Spleen (tissue), 11 donors: ENCODE results near the gene VSIG8. TPM values are rescaled to one million over a fixed set of nuclear protein-coding genes. Genes with fewer than 3 reads are reported as not detected.

Source experiments
- DNase-seq: peaks from one replicate; pipeline ENCODE4 v3.0.0-alpha.2; 2020
- H3K27ac ChIP-seq, 8 donors: fragments of 200-600 bp; sonication (generic) in 7 of 8; 1 replicate in 4 of 8; 2 replicates in 4 of 8; pipeline versions ENCODE4 v1.5.0 to v1.8.0; 2016 to 2021; ENCODE audit warnings: inconsistent platforms in 4 of 8, mild to moderate bottlenecking in 4 of 8, moderate library complexity in 1 of 8
- H3K27me3 ChIP-seq, 7 donors: fragments of 200-600 bp; sonication (generic) in 6 of 7; replicated peaks in 1 of 7; 1 replicate in 4 of 7; 2 replicates in 3 of 7; pipeline versions ENCODE4 v1.5.0 to v1.8.0; 2016 to 2021; ENCODE audit warnings: inconsistent platforms in 3 of 7, mild to moderate bottlenecking in 1 of 7
- H3K36me3 ChIP-seq, 6 donors: fragments of 200-600 bp; sonication (generic) in 5 of 6; 1 replicate in 4 of 6; 2 replicates in 2 of 6; pipeline versions ENCODE4 v1.5.0 to v1.8.0; 2016 to 2021; ENCODE audit warnings: inconsistent platforms in 2 of 6
- H3K4me1 ChIP-seq, 6 donors: fragments of 200-600 bp; sonication (generic) in 5 of 6; 1 replicate in 3 of 6; 2 replicates in 3 of 6; pipeline versions ENCODE4 v1.5.0 to v1.8.0; 2016 to 2021; ENCODE audit warnings: inconsistent platforms in 3 of 6
- H3K4me3 ChIP-seq, 8 donors: fragments of 200-600 bp; sonication (generic) in 7 of 8; 1 replicate in 4 of 8; 2 replicates in 4 of 8; pipeline versions ENCODE4 v1.5.0 to v1.8.0; 2016 to 2021; ENCODE audit warnings: inconsistent platforms in 4 of 8, mild to moderate bottlenecking in 4 of 8, moderate library complexity in 2 of 8
- H3K9me3 ChIP-seq, 8 donors: fragments of 200-600 bp; sonication (generic) in 7 of 8; 1 replicate in 4 of 8; 2 replicates in 4 of 8; pipeline versions ENCODE4 v1.5.0 to v1.8.0; 2016 to 2021; ENCODE audit warnings: inconsistent platforms in 4 of 8
- CTCF ChIP-seq, 11 experiments: fragments of 200-600 bp in 7 of 11; fragments of 450-650 bp in 4 of 11; sonication (generic) in 4 of 11; IDR thresholded peaks in 8 of 11; conservative IDR thresholded peaks in 3 of 11; 1 replicate in 7 of 11; 2 replicates in 4 of 11; pipeline versions ENCODE4 v1.4.0 to v1.8.0; 2016 to 2021; ENCODE audit warnings: antibody characterized with exemption in 11 of 11, inconsistent platforms in 4 of 11, mild to moderate bottlenecking in 1 of 11
- POLR2A ChIP-seq, 3 donors: fragments of 450-650 bp; IDR thresholded peaks; one replicate each; pipeline ENCODE4 v1.5.1; 2017; ENCODE audit warnings: antibody characterized with exemption in 3 of 3, mild to moderate bottlenecking in 1 of 3
- POLR2AphosphoS5 ChIP-seq, 3 donors: sonication (generic); formaldehyde crosslinking; IDR thresholded peaks; one replicate each; pipeline ENCODE4 v1.5.1; 2017; ENCODE audit warnings: antibody characterized with exemption in 3 of 3
- WGBS, 5 donors: extraction: QIAGEN DNeasy Blood & Tissue Kit in 3 of 5; methylation state at CpG; one replicate each; pipeline versions ENCODE4 v1.1.5 to v1.1.7; 2013 to 2018; 5-methylcytosine and 5-hydroxymethylcytosine counted together
- intact Hi-C: fragments of 100-400 bp; cut with DNase I; formaldehyde crosslinking; loops from one replicate; pipeline ENCODE4 v1.15.0; 2023; ENCODE audit warnings: low total_unique reads
- polyA plus RNA-seq, 3 donors: library from polyadenylated mRNA; stranded (reverse); fragments of 200-250 nt; gene quantifications; one replicate each; pipeline ENCODE4 v1.2.1, GENCODE V29; 2013
- total RNA-seq, 7 donors: library from RNA; depleted of rRNA in 3 of 7; stranded (reverse); fragments of >200 nt in 3 of 7; fragmentation: NEBNext Ultra II Directional in 4 of 7; extraction: Animal tissue kit (Norgen Biotek cat#: 25700) in 4 of 7; gene quantifications; one replicate each; pipeline versions ENCODE4 v1.1.0 to v1.2.1, GENCODE V29; 2016 to 2021
- donor health status: healthy with polysubstance abuse.
- donor health status: DM: no; HTN: no; CAD: no; lungs with moderate emphysema.
- donor health status: DM: no; HTN: no; CAD: no.
- donor health status: Bipolar disorder and iron deficiency.
- donor health status: healthy.
- donor health status: DM: no; HTN: no; CAD: no.
- donor health status: DM: yes; HTN: yes; CAD: no.

VSIG8 gene
- total and polyA plus RNA-seq, 10 donors: 0.03 to 0.43 (median 0.23) TPM; not detected in 6

- peaks cover 6 to 32% (median 25%) of the 10 kb centered on the region in 6 donors for H3K4me1 ChIP-seq
- H3K4me3 ChIP-seq: no peak overlapping the region
- intact Hi-C loops: no loop called here
- TF ChIP-seq CTCF (IDR thresholded peaks at IDR 0.05 in 8 of 11, conservative IDR thresholded peaks at IDR 0.05 in 3 of 11): no peak
- TF ChIP-seq POLR2AphosphoS5 (IDR thresholded peaks at IDR 0.05): no peak
- TF ChIP-seq POLR2A (IDR thresholded peaks at IDR 0.05): no peak
- DNase-seq: no peak
- H3K9me3 ChIP-seq: no peaks in the 10 kb centered on the region
- peaks cover 0 to 19% (median 0%) of the 10 kb centered on the region in 7 donors for H3K27me3 ChIP-seq
- peaks cover 0 to 4% (median 0%) of the 10 kb centered on the region in 6 donors for H3K36me3 ChIP-seq
- WGBS, 5 donors: 88 to 97% (median 90%) methylated on average over 4 to 6 of the region's 6 CpGs
- H3K27ac ChIP-seq: no peak overlapping the region
Measured at GRCh38 chr1:159857889-159858288, 4.6 kb downstream of the VSIG8 start.

- intact Hi-C loops: no loop called here
- peaks cover 0 to 19% (median 0%) of the 10 kb centered on the region in 7 donors for H3K27me3 ChIP-seq
- H3K4me3 ChIP-seq: no peak overlapping the region
- no peaks in the 10 kb centered on the region for H3K9me3 ChIP-seq
- TF ChIP-seq CTCF (IDR thresholded peaks at IDR 0.05 in 8 of 11, conservative IDR thresholded peaks at IDR 0.05 in 3 of 11): no peak
- TF ChIP-seq POLR2A (IDR thresholded peaks at IDR 0.05): no peak
- TF ChIP-seq POLR2AphosphoS5 (IDR thresholded peaks at IDR 0.05): no peak
- H3K36me3 ChIP-seq: peaks cover 0 to 4% (median 0%) of the 10 kb centered on the region in 6 donors
- H3K4me1 ChIP-seq: peaks cover 6 to 38% (median 26%) of the 10 kb centered on the region in 6 donors
- WGBS, 5 donors: 94 to 100% (median 95%) methylated on average over 1 of the region's 1 CpG
- H3K27ac ChIP-seq: no peak overlapping the region
- no peak for DNase-seq
Measured at GRCh38 chr1:159856576-159856975, 5.9 kb downstream of the VSIG8 start.

- H3K9me3 ChIP-seq: no peaks in the 10 kb centered on the region
- no peak for TF ChIP-seq POLR2AphosphoS5 (IDR thresholded peaks at IDR 0.05)
- no peak for TF ChIP-seq CTCF (IDR thresholded peaks at IDR 0.05 in 8 of 11, conservative IDR thresholded peaks at IDR 0.05 in 3 of 11)
- TF ChIP-seq POLR2A (IDR thresholded peaks at IDR 0.05): no peak
- intact Hi-C loops: no loop called here
- DNase-seq: no peak
- peaks cover 6 to 41% (median 28%) of the 10 kb centered on the region in 6 donors for H3K4me1 ChIP-seq
- H3K27me3 ChIP-seq: peaks cover 0 to 19% (median 0%) of the 10 kb centered on the region in 7 donors
- H3K36me3 ChIP-seq: no peaks in the 10 kb centered on the region
- 91 to 95% (median 92%) methylated on average over 26 to 34 of the region's 34 CpGs for WGBS, 5 donors
- H3K27ac ChIP-seq: peak overlapping the region in 3 of 8 donors; percentile 93 to 96 (median 94)
- H3K4me3 ChIP-seq: peak overlapping the region in 1 of 8 donors; percentile 88
Measured at GRCh38 chr1:159855709-159856108, 6.7 kb downstream of the VSIG8 start.

- no peaks in the 10 kb centered on the region for H3K9me3 ChIP-seq
- WGBS, 5 donors: 0 to 1% (median 0%) methylated on average over 7 to 59 of the region's 59 CpGs
- H3K4me1 ChIP-seq: peaks cover 6 to 46% (median 32%) of the 10 kb centered on the region in 6 donors
- H3K4me3 ChIP-seq: peak overlapping the region; percentile 48 to 88 (median 62)
- DNase-seq: peak; percentile 95
- peak; percentile 82 to 93 (median 89) for TF ChIP-seq POLR2AphosphoS5 (IDR thresholded peaks at IDR 0.05)
- peak in 1 of 3 donors; percentile 67 for TF ChIP-seq POLR2A (IDR thresholded peaks at IDR 0.05)
- TF ChIP-seq CTCF (IDR thresholded peaks at IDR 0.05 in 8 of 11, conservative IDR thresholded peaks at IDR 0.05 in 3 of 11): peak in 6 of 11 experiments; percentile 21 to 38 (median 28)
- H3K27ac ChIP-seq: peak overlapping the region; percentile 79 to 96 (median 92)
- peaks cover 0 to 19% (median 0%) of the 10 kb centered on the region in 7 donors for H3K27me3 ChIP-seq
- H3K36me3 ChIP-seq: no peaks in the 10 kb centered on the region
- intact Hi-C loops: no loop called here
Measured at GRCh38 chr1:159854693-159855192, 7.7 kb downstream of the VSIG8 start.
